ENCODE results near the gene TRIM54.

- TF ChIP-seq CTCF (conservative IDR thresholded peaks at IDR 0.05): no peak
- no peak for TF ChIP-seq EZH2 (IDR thresholded peaks at IDR 0.05; ENCODE audit: low read depth)
These were observed 65.4 kb downstream of the TRIM54 start for GRCh38 chr2:27347641-27348040.
